PC-3 (cell line): ENCODE results near the gene RNU7-1. TPM values are rescaled to one million over a fixed set of nuclear protein-coding genes. Genes with fewer than 3 reads are reported as not detected.

Source experiments
- ATAC-seq: fragments of 200-7000 bp; cut with Tn5 transposase; 2 replicates; pipeline ENCODE4 v1.9.1; 2020; ENCODE audit warnings: mild to moderate bottlenecking, moderate library complexity
- BruUV-seq: library from RNA; stranded (reverse); fragments of 400-500 nt; replicated peaks from 2 replicates; lab custom pipeline; 2021; lab: Mats Ljungman, UMichigan
- CTCF ChIA-PET: fragments of 300-600 bp; sonication (Branson Sonifier 250); formaldehyde crosslinking; loops from one replicate; lab custom pipeline; 2022; ENCODE audit warnings: antibody characterized with exemption; lab: Charles Lee
- POLR2A ChIA-PET: fragments of 300-600 bp; sonication (Branson Sonifier 250); formaldehyde crosslinking; loops from one replicate; lab custom pipeline; 2022; ENCODE audit warnings: antibody characterized with exemption; ENCODE audit not compliant: unreplicated experiment; lab: Charles Lee
- DNase-seq: peaks from one replicate; pipeline ENCODE4 v3.0.0-alpha.2; 2015
- H2AFZ ChIP-seq: fragments of 300-600 bp; sonication (generic); 2 replicates; pipeline ENCODE4 v1.6.0; 2016; ENCODE audit warnings: antibody characterized with exemption, low read length
- H3F3A ChIP-seq: fragments of 300-600 bp; sonication (generic); one replicate; pipeline ENCODE4 v1.6.0; 2017; ENCODE audit warnings: antibody characterized with exemption, low read length, control low read depth, mild to moderate bottlenecking; ENCODE audit not compliant: unreplicated experiment
- H3K27ac ChIP-seq: fragments of 300-600 bp; sonication (generic); 2 replicates; pipeline ENCODE4 v1.5.1; 2016; ENCODE audit warnings: mild to moderate bottlenecking, low read length
- H3K27me3 ChIP-seq: fragments of 300-600 bp; sonication (generic); 2 replicates; pipeline ENCODE4 v1.6.1; 2016; ENCODE audit warnings: low read length, mixed read lengths
- H3K36me3 ChIP-seq: fragments of 300-600 bp; sonication (generic); 2 replicates; pipeline ENCODE4 v1.6.1; 2016; ENCODE audit warnings: low read depth, mixed run types, low read length, mixed read lengths
- H3K4me1 ChIP-seq: fragments of 300-600 bp; sonication (generic); 2 replicates; pipeline ENCODE4 v1.5.1; 2016; ENCODE audit warnings: low read length; ENCODE audit not compliant: insufficient read depth
- H3K4me2 ChIP-seq: fragments of 300-600 bp; sonication (generic); 2 replicates; pipeline ENCODE4 v1.6.0; 2016; ENCODE audit warnings: low read length
- H3K4me3 ChIP-seq: fragments of 300-600 bp; sonication (generic); 2 replicates; pipeline ENCODE4 v1.5.1; 2016; ENCODE audit warnings: mild to moderate bottlenecking, low read length, mixed read lengths
- H3K79me2 ChIP-seq: fragments of 300-600 bp; sonication (generic); 2 replicates; pipeline ENCODE4 v1.6.1; 2017; ENCODE audit warnings: low read length, mixed read lengths
- H3K9ac ChIP-seq: fragments of 300-600 bp; sonication (generic); 2 replicates; pipeline ENCODE4 v1.6.0; 2016; ENCODE audit warnings: mild to moderate bottlenecking, low read length
- H3K9me2 ChIP-seq: fragments of 300-600 bp; sonication (generic); replicated peaks from 2 replicates; pipeline ENCODE4 v1.6.1; 2016; ENCODE audit warnings: mixed run types, low read length, mixed read lengths
- H3K9me3 ChIP-seq: fragments of 300-600 bp; sonication (generic); 2 replicates; pipeline ENCODE4 v1.6.1; 2016; ENCODE audit warnings: low read length, mixed read lengths
- H4K20me1 ChIP-seq: fragments of 300-600 bp; sonication (generic); 2 replicates; pipeline ENCODE4 v1.6.1; 2016; ENCODE audit warnings: low read length, mixed read lengths
- EZH2 ChIP-seq: fragments of 300-600 bp; sonication (generic); IDR thresholded peaks from one replicate; pipeline ENCODE4 v1.6.1; 2017; ENCODE audit warnings: antibody characterized with exemption, mild to moderate bottlenecking, low read length; ENCODE audit not compliant: unreplicated experiment
- EZH2phosphoT487 ChIP-seq: fragments of 300-600 bp; sonication (generic); IDR thresholded peaks from 2 replicates; pipeline ENCODE4 v1.6.1; 2018; ENCODE audit warnings: mild to moderate bottlenecking, antibody characterized with exemption, low read length, borderline replicate concordance
- intact Hi-C: fragments of 100-400 bp; cut with micrococcal nuclease; formaldehyde crosslinking; loops from 2 replicates; pipeline ENCODE4 v1.9.0; 2023
- total RNA-seq: library from RNA; depleted of rRNA; stranded (reverse); fragments of >200 nt; gene quantifications from 2 replicates; pipeline ENCODE4 v1.2.3, GENCODE V29; 2014
- TF ChIP-seq, protein P1 (sequence below): fragments of 300-600 bp; sonication (generic); conservative IDR thresholded peaks from 2 replicates; pipeline ENCODE4 v1.5.1; 2017; ENCODE audit warnings: antibody characterized with exemption, low read depth, mild to moderate bottlenecking, low read length

The RNU7-1 gene
- total RNA-seq, 1 experiment from 2014 or later: not detected

DNA sequence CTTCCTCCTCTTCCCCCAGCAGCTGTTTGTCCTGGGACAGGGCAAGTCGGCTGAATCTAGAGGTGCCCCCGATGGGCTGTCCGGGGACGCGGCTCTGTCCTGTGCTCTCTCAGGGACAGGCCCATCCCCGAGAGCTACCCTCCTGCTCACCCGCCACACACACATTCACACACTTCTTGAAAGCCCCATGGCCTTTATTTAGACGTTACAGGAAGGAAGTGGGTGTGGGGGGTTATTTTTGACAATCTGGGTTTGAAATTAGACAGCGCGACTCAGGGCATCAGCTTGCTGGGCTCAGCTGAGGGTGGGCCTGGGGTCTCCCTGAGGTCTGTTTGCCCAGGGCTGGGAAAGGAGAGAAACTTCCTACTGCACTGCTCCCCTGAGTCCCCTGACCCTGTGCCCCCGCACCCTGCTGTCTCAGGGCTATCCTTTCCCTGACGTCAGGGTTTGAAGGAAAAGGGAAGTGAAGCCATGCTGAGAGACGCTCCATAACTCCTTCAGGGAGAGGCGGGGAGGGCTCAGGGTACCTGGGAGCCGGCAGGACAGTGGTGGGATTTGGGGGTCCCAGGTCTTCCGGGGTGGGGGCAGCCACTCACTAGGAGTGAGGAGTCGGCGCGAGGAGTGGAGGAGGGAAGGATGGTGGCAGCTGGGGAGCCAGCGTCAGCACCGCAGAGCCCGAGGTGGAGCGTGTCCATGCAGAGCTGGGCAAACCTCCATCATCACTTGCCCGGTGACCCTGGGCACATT lies 15.6 kb downstream of the RNU7-1 start:
- peaks cover 14% of the 10 kb centered on the region for H3K4me1 ChIP-seq
- no peaks in the 10 kb centered on the region for H3K9me3 ChIP-seq
- ATAC-seq (no peak), DNase-seq (no peak)
- ChIA-PET CTCF (no interaction called here), POLR2A (no interaction called here)
- no peak overlapping the region for H3K9ac ChIP-seq
- no peaks in the 10 kb centered on the region for H3K27me3 ChIP-seq
- no peak overlapping the region for H3K4me2 ChIP-seq
- no peaks in the 10 kb centered on the region for H4K20me1 ChIP-seq
- TF ChIP-seq EZH2: no peak
- TF ChIP-seq, protein P1, sequence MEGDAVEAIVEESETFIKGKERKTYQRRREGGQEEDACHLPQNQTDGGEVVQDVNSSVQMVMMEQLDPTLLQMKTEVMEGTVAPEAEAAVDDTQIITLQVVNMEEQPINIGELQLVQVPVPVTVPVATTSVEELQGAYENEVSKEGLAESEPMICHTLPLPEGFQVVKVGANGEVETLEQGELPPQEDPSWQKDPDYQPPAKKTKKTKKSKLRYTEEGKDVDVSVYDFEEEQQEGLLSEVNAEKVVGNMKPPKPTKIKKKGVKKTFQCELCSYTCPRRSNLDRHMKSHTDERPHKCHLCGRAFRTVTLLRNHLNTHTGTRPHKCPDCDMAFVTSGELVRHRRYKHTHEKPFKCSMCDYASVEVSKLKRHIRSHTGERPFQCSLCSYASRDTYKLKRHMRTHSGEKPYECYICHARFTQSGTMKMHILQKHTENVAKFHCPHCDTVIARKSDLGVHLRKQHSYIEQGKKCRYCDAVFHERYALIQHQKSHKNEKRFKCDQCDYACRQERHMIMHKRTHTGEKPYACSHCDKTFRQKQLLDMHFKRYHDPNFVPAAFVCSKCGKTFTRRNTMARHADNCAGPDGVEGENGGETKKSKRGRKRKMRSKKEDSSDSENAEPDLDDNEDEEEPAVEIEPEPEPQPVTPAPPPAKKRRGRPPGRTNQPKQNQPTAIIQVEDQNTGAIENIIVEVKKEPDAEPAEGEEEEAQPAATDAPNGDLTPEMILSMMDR: no peak
- TF ChIP-seq EZH2phosphoT487: no peak
- no peaks in the 10 kb centered on the region for H3K36me3 ChIP-seq
- intact Hi-C loops: no loop called here
- H3K9me2 ChIP-seq: no peaks in the 10 kb centered on the region
- no peak overlapping the region for H3K27ac ChIP-seq
- no peaks in the 10 kb centered on the region for H3F3A ChIP-seq
- no peak overlapping the region for H3K4me3 ChIP-seq
- BruUV-seq: no TSS peak
- H2AFZ ChIP-seq: no peak overlapping the region
- H3K79me2 ChIP-seq: no peaks in the 10 kb centered on the region

DNA sequence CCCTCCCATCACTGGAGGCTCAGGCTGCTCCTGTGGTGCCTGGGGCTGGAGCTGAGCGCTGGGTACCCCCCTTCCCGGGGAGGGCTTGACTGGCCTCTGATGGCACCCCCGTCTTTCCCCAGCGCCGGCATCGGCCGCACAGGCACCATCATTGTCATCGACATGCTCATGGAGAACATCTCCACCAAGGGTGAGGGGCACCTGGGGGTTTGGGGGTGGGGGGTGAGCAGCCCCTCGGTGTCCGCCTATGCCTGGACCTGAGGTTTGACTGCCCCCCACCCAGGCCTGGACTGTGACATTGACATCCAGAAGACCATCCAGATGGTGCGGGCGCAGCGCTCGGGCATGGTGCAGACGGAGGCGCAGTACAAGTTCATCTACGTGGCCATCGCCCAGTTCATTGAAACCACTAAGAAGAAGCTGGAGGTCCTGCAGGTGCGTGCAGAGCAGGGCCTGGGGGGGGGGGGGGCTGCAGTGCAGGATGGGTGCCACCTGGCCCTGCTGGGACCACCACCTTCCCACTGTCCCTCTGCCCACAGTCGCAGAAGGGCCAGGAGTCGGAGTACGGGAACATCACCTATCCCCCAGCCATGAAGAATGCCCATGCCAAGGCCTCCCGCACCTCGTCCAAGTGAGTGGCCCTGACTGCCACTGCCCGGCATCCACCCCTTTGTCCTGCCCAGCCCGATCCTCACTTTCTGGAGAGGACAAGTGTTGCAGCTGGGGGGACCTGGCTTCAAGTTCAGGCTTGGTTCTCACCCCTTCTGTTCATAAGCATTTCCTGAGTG lies 16.4 kb downstream of the RNU7-1 start:
- CTCF ChIA-PET: interaction anchor here (1.5 to 2.5 kb wide), 2 partner anchors 14 to 16 kb away, joined by 6 to 10 read pairs; partner anchors contain the start of genes C12orf57 and RNU7-1
- intact Hi-C loops: no loop called here
- no peak for ATAC-seq
- Histone ChIP-seq H3K4me2 (no peak overlapping the region), H3K9ac (no peak overlapping the region), H3K4me3 (no peak overlapping the region), H2AFZ (no peak overlapping the region), H3K79me2 (no peaks in the 10 kb centered on the region), H3K36me3 (peaks cover 3% of the 10 kb centered on the region; the same call in 1 of the 2 replicates), H3F3A (no peaks in the 10 kb centered on the region), H3K9me3 (no peaks in the 10 kb centered on the region), H3K9me2 (no peaks in the 10 kb centered on the region), H3K27me3 (no peaks in the 10 kb centered on the region), H3K27ac (no peak overlapping the region), H4K20me1 (no peaks in the 10 kb centered on the region), H3K4me1 (peaks cover 14% of the 10 kb centered on the region)
- POLR2A ChIA-PET: no interaction called here
- TF ChIP-seq, protein P1: no peak
- TF ChIP-seq EZH2 (no peak), EZH2phosphoT487 (no peak)
- no TSS peak for BruUV-seq
- DNase-seq: no peak
